Adrenal gland (tissue), 12 donors: ENCODE measurements around the gene KLK3. TPM values are rescaled to one million over a fixed set of nuclear protein-coding genes. Genes with fewer than 3 reads are reported as not detected.

Experiments used
- DNase-seq, 7 donors: peaks; one replicate each; pipeline ENCODE4 v3.0.0-alpha.2; 2019 to 2020
- H3K27ac ChIP-seq, 5 donors: fragments of 200-600 bp; sonication (generic) in 4 of 5; 1 replicate in 3 of 5; 2 replicates in 2 of 5; pipeline versions ENCODE4 v1.5.1 to v1.8.0; 2016 to 2020; ENCODE audit warnings: mild to moderate bottlenecking in 1 of 5
- H3K27me3 ChIP-seq: fragments of 200-600 bp; 2 replicates; pipeline ENCODE4 v1.8.0; 2021
- H3K36me3 ChIP-seq, 2 donors: fragments of 200-600 bp; replicated peaks in 1 of 2; 1 replicate in 1 of 2; 2 replicates in 1 of 2; pipeline versions ENCODE4 v1.5.1 to v1.8.0; 2018 to 2022
- H3K4me1 ChIP-seq, 2 donors: fragments of 200-600 bp; replicated peaks in 1 of 2; 1 replicate in 1 of 2; 2 replicates in 1 of 2; pipeline versions ENCODE4 v1.5.1 to v1.8.0; 2018 to 2021
- H3K4me3 ChIP-seq, 4 donors: fragments of 200-600 bp; sonication (generic) in 3 of 4; one replicate each; pipeline ENCODE4 v1.5.1; 2016 to 2018
- H3K9me3 ChIP-seq, 3 donors: fragments of 200-600 bp; sonication (generic) in 1 of 3; replicated peaks in 1 of 3; 1 replicate in 2 of 3; 2 replicates in 1 of 3; pipeline versions ENCODE4 v1.5.1 to v1.8.0; 2016 to 2021
- POLR2A ChIP-seq, 2 donors: fragments of 450-650 bp; IDR thresholded peaks; one replicate each; pipeline ENCODE4 v1.6.1; 2017; ENCODE audit warnings: antibody characterized with exemption in 2 of 2, mild to moderate bottlenecking in 2 of 2, moderate library complexity in 1 of 2
- WGBS, 4 donors: extraction: QIAGEN DNeasy Blood & Tissue Kit in 2 of 4; methylation state at CpG; one replicate each; pipeline versions ENCODE4 v1.1.5 to v1.1.7; 2013 to 2017; 5-methylcytosine and 5-hydroxymethylcytosine counted together
- intact Hi-C, 2 donors: fragments of 100-400 bp; cut with DNase I; formaldehyde crosslinking; loops; one replicate each; pipeline versions ENCODE4 v1.14.1 to v1.15.0; 2022 to 2023
- polyA plus RNA-seq, 3 donors: library from polyadenylated mRNA; stranded (reverse); fragments of 200-250 nt in 2 of 3; fragments of 350-450 nt in 1 of 3; fragmentation: Illumina TruSeq in 1 of 3; extraction: RNeasy Lipid Tissue Mini Kit (QIAGEN cat#74804) in 1 of 3; gene quantifications; one replicate each; pipeline ENCODE4 v1.2.3, GENCODE V29; 2013 to 2014
- total RNA-seq, 9 donors: library from RNA; depleted of rRNA in 4 of 9; stranded (reverse); fragments of >200 nt in 4 of 9; fragments of 120-200 nt in 1 of 9; fragmentation: NEBNext Ultra II Directional in 1 of 9; extraction: Animal tissue kit (Norgen Biotek cat#: 25700) in 1 of 9; gene quantifications; one replicate each; pipeline versions ENCODE4 v1.1.0 to v1.2.4, GENCODE V29; 2013 to 2023
- TF ChIP-seq, protein P1 (sequence below), 6 experiments: fragments of 450-650 bp in 4 of 6; fragments of 200-600 bp in 2 of 6; sonication (generic) in 1 of 6; IDR thresholded peaks; 1 replicate in 5 of 6; 2 replicates in 1 of 6; pipeline versions ENCODE4 v1.5.1 to v1.8.0; 2016 to 2021; ENCODE audit warnings: antibody characterized with exemption in 6 of 6, mild to moderate bottlenecking in 2 of 6, moderate library complexity in 1 of 6
- donor health status: healthy with polysubstance abuse.
- donor health status: Bipolar disorder and iron deficiency.
- donor health status: DM: yes; HTN: yes; CAD: no.
- donor health status: DM: no; HTN: no; CAD: no.
- donor health status: DM: no; HTN: no; CAD: no.
- donor health status: DM: yes; HTN: yes; CAD: no.

The KLK3 gene
- total and polyA plus RNA-seq, 12 donors, result 0.11 to 26.0 (median 1.1) TPM; not detected in 4

DNA sequence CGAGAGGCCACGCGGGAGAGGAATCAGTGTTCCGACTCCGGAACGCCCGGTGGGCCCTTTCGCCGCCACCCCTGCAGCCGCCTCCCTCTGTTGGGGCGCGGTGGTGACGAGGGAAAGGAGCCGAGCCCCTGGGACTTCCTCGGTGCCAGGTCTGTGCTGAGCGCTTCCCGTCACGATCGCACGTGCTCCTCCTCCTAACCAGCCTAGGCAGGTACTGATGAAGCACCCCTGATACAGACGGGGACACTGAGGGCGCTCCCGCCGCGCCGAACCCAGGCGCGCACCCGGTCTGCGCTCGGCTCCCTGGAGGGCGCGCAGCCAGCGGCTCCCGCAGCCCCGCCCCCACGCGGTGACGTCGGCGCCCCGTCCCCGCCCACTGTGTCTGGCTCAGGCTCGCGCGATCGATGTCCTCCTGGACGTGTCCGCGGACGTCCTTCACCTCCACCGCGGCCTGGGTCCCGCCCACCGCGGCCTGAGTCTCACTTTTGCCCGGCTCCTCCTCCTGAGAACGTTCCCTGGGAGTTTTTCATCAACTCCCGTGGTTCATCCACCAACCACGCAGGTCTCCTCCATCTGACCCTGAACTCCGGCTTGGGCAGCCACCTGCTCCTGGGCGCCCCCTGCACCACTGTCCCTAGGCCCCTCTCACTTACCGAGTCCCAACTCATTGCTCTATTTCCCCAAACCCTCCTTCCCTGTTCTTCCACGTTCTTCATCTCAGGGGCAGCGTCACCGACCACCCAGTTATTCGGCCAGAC lies 18.8 kb upstream of the KLK3 start:
- TF ChIP-seq, protein P1, sequence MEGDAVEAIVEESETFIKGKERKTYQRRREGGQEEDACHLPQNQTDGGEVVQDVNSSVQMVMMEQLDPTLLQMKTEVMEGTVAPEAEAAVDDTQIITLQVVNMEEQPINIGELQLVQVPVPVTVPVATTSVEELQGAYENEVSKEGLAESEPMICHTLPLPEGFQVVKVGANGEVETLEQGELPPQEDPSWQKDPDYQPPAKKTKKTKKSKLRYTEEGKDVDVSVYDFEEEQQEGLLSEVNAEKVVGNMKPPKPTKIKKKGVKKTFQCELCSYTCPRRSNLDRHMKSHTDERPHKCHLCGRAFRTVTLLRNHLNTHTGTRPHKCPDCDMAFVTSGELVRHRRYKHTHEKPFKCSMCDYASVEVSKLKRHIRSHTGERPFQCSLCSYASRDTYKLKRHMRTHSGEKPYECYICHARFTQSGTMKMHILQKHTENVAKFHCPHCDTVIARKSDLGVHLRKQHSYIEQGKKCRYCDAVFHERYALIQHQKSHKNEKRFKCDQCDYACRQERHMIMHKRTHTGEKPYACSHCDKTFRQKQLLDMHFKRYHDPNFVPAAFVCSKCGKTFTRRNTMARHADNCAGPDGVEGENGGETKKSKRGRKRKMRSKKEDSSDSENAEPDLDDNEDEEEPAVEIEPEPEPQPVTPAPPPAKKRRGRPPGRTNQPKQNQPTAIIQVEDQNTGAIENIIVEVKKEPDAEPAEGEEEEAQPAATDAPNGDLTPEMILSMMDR (IDR thresholded peaks at IDR 0.05), result no peak
- TF ChIP-seq POLR2A (IDR thresholded peaks at IDR 0.05), result peak; percentile 80 to 83
- Histone ChIP-seq H3K4me1 (peaks cover 0 to 9% of the 10 kb centered on the region in 2 donors), H3K27me3 (no peaks in the 10 kb centered on the region), H3K4me3 (peak overlapping the region in 3 of 4 donors; percentile 28 to 54 (median 46)), H3K27ac (peak overlapping the region in 2 of 5 donors; percentile 45 to 78), H3K36me3 (no peaks in the 10 kb centered on the region), H3K9me3 (no peaks in the 10 kb centered on the region)
- DNase-seq, result peak; percentile 86 to 93 (median 91)
- intact Hi-C loops, result no loop called here
- WGBS, 4 donors, result 2 to 6% (median 3%) methylated on average over 23 to 67 of the region's 67 CpGs

DNA sequence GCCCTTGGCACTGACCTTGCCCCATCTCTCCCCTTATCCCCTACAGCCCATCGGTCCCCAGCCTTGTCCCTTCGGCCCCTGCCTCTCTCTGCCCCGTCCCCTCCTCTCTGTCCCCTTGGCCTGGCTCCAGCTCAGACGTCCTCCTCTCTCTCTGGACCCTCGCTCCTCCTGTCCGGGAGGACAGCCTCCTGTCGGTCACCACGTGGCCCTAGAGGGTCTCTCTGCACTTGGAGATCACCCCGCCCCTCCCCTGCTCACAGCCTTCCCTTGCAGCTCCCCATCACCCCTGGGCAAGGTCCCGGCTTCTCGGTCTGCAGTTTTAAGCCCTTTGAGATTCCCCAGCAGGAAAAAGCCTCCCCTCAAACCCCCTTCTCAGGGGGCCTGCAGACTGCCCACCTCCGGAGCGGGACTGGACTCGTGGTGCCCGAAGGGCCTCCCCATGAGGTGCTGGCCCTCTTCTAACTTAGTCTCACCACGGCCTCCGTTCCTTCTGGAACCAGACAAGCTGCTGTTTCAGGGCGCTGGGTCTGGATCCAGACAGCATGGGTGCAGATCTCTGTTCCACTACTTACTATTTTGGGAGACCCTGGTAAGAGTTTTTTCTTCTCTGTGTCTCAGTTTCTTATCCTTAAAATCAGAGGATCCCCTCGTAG lies 18.0 kb upstream of the KLK3 start:
- Histone ChIP-seq H3K9me3 (no peaks in the 10 kb centered on the region), H3K4me3 (peak overlapping the region in 1 of 4 donors; percentile 54), H3K36me3 (no peaks in the 10 kb centered on the region), H3K27me3 (no peaks in the 10 kb centered on the region), H3K27ac (peak overlapping the region in 2 of 5 donors; percentile 30 to 78), H3K4me1 (peaks cover 0 to 9% of the 10 kb centered on the region in 2 donors)
- WGBS, 4 donors, result 50 to 61% (median 52%) methylated on average over 18 to 19 of the region's 19 CpGs
- peak in 4 of 7 donors; percentile 30 to 55 (median 46) for DNase-seq
- intact Hi-C loops, result no loop called here
- TF ChIP-seq, protein P1 (IDR thresholded peaks at IDR 0.05), result no peak
- no peak for TF ChIP-seq POLR2A (IDR thresholded peaks at IDR 0.05)

DNA sequence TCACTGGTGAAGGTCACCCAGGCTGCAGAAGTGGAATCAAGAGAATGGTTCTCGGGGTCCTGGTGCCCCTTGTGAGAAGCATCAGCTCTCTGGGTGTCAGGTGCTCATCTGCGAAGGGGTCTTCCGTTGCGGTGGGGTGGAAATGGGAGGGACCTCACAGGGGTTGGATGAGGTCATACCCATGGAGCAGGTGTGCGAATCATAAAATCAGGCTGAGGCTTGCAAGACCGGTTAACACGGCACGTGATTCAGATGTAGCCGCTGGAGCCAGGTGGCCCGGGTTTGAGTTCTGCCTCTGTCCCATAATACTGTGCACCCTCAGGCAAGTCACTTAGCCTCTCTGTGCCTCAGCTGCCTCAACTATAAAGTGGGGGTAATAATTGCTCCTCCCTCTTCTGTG lies 17.4 kb upstream of the KLK3 start:
- Histone ChIP-seq H3K27me3 (no peaks in the 10 kb centered on the region), H3K4me3 (no peak overlapping the region), H3K9me3 (no peaks in the 10 kb centered on the region), H3K36me3 (no peaks in the 10 kb centered on the region), H3K4me1 (peaks cover 0 to 9% of the 10 kb centered on the region in 2 donors), H3K27ac (no peak overlapping the region)
- DNase-seq, result peak in 1 of 7 donors; percentile 19
- TF ChIP-seq, protein P1 (IDR thresholded peaks at IDR 0.05), result no peak
- no peak for TF ChIP-seq POLR2A (IDR thresholded peaks at IDR 0.05)
- intact Hi-C loops, result no loop called here
- 83 to 94% (median 86%) methylated on average over 10 of the region's 10 CpGs for WGBS, 4 donors

DNA sequence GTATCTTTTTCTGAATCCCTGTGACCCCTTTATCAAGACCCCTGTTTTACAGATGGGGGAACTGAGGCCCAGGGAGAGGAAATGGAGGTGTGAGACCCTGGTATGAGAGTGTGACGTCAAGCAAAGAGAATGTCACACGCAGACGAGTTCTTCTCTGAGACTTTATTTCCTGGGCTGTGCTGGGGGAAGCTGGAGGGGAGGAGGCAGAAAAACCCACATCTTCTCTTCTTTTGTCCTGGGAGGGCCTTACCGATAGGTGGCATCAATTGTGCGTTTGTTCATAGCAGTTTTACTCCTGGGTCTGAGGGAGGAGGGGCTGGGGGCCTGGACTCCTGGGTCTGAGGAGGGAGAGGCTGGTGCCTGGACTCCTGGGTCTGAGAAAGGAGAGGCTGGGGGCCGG lies 16.5 kb upstream of the KLK3 start:
- Histone ChIP-seq H3K4me1 (peaks cover 0 to 9% of the 10 kb centered on the region in 2 donors), H3K4me3 (no peak overlapping the region), H3K27ac (no peak overlapping the region), H3K36me3 (no peaks in the 10 kb centered on the region), H3K27me3 (no peaks in the 10 kb centered on the region), H3K9me3 (no peaks in the 10 kb centered on the region)
- 27 to 37% (median 33%) methylated on average over 5 to 6 of the region's 6 CpGs for WGBS, 4 donors
- intact Hi-C loops, result no loop called here
- TF ChIP-seq POLR2A (IDR thresholded peaks at IDR 0.05), result no peak
- TF ChIP-seq, protein P1 (IDR thresholded peaks at IDR 0.05), result no peak
- DNase-seq, result no peak
